Hematopoietic multipotent progenitor cell treated with erythropoietin and hydrocortisone succinate and interleukin-3 and kit ligand, for 4 days (in vitro differentiated cells): Measurements from ENCODE around the gene RPTOR.

Source experiments
- DNase-seq: peaks from one replicate; pipeline ENCODE4 v3.0.0-alpha.2; 2015

RPTOR gene

GRCh38 chr17:80887639-80888175, 343.1 kb downstream of the RPTOR start:
- DNase-seq: no peak

GRCh38 chr17:80888276-80889160, 343.9 kb downstream of the RPTOR start:
- DNase-seq: no peak

GRCh38 chr17:80889231-80890195, 344.9 kb downstream of the RPTOR start:
- DNase-seq: no peak

- DNase-seq: no peak
Observed at GRCh38 chr17:80890196-80890920, 345.7 kb downstream of the RPTOR start.

- no peak for DNase-seq
Observed at GRCh38 chr17:80890921-80891396, 346.3 kb downstream of the RPTOR start.

GRCh38 chr17:80891397-80892018, 346.9 kb downstream of the RPTOR start:
- peak; percentile 74 for DNase-seq

- DNase-seq: peak; percentile 85
Observed at GRCh38 chr17:80892019-80892855, 347.6 kb downstream of the RPTOR start.

GRCh38 chr17:80892900-80893603, 348.4 kb downstream of the RPTOR start:
- DNase-seq: peak; percentile 28

- no peak for DNase-seq
Observed at GRCh38 chr17:80893604-80894438, 349.2 kb downstream of the RPTOR start.

- no peak for DNase-seq
Observed at GRCh38 chr17:80894439-80894721, 349.7 kb downstream of the RPTOR start.

GRCh38 chr17:80894726-80895125, 350.1 kb downstream of the RPTOR start:
- DNase-seq: no peak

- DNase-seq: no peak
Observed at GRCh38 chr17:80895366-80895765, 350.7 kb downstream of the RPTOR start.

- DNase-seq: no peak
Observed at GRCh38 chr17:80898716-80899115, 354.1 kb downstream of the RPTOR start.

- DNase-seq: peak; percentile 65
Observed at GRCh38 chr17:80899402-80900268, 355.0 kb downstream of the RPTOR start.

- no peak for DNase-seq
Observed at GRCh38 chr17:80901319-80901718, 356.7 kb downstream of the RPTOR start.

- no peak for DNase-seq
Observed at GRCh38 chr17:80902197-80902962, 357.7 kb downstream of the RPTOR start.

GRCh38 chr17:80902963-80903611, 358.4 kb downstream of the RPTOR start:
- DNase-seq: no peak
